ENCODE data around the gene KRT73.
"Not testable (repeated sequence)": the region's sequence is repeated elsewhere in the genome, so short reads cannot be mapped to it uniquely, and the experiment has no call there.

The KRT73 gene

DNA sequence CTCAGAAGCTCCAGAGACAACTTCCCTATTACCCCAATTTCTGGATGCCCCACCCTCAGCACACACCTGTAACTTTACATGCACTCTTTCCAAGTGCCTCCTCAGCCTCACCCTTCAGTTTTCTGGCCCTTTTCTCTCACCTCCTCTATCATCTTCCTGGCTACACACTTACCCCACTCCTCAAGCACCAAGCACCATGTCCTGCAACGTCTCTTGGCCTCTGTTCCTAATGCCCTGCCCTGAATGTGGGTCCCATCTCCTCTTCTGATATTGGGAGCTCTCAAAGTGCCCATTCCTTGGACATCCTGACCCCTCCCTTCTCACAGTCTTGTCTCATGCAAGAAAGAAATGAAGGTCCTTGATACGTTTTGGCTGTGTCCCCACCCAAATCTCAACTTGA is 18.3 kb downstream of the KRT73 start:
- DNase-seq (ENCODE audit: low spot score), result no peak

DNA sequence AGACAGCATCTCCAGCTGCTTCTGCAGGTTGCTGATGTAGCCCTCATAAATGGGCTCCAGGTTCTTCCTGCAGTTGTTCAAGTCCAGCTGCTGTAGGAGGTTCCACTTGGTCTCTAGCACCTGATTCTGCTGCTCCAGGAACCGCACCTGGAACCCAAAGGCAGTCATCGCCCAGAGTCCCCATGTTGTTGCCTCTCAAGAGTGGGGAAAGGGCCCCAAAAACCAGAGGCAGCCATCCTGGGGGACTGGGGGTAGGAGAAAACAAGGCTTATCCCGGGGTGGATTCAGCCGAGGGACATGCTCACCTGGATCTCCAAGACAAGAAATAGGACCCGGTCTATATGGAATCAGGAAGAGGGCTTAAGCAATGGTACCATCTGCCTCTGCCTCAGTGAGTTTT is 19.4 kb downstream of the KRT73 start:
- DNase-seq (ENCODE audit: low spot score), result no peak

DNA sequence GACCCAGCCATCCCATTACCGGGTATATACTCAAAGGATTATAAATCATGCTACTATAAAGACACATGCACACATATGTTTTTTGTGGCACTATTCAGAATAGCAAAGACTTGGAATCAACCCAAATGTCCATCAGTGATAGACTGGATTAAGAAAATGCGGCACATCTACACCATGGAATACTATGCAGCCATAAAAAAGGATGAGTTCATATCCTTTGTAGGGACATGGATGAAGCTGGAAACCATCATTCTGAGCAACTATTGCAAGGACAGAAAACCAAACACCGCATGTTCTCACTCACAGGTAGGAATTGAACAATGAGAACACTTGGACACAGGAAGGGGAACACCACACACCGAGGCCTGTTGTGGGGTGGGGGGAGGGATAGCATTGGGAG is 24.1 kb downstream of the KRT73 start:
- DNase-seq (ENCODE audit: low spot score), result not testable (repeated sequence)

DNA sequence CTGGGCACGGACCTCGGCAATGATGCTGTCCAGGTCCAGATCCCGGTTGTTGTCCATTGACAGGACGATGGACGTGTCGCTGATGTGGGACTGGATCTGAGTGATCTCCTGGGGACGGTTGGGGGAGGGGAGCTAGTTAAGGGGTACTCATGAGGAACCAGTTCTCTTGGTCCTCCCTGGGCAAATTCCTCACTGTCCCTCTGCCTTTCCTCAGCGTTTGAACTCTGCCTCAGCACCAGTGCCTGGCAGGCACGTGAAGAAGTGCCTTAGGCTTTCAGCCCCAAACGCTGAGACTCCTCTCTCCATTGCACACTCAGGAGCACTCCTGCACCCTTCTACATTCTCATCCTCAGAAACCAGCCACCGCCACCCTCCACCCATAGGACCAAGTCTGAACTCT is 26.8 kb downstream of the KRT73 start:
- DNase-seq (ENCODE audit: low spot score), result no peak

DNA sequence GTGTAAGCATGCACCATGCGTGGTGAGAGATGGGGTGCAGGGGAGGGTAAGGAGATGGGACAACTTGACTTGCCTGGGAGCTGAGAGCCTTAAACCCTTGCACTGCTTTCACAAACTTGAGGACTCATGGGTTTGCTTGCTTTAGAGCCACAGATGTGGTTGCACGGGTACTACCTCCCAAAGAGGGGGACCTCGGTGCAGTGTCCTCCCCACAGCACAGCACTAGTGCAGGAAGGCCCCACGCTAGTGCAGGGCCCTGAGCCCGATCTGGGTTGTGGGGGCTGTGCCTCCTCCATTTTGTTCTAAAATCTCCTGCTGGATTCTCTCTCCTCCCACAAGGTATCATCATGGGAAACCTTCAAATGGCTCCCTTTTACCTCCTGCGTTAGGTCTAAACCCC is 28.3 kb downstream of the KRT73 start:
- no peak for DNase-seq (ENCODE audit: low spot score)

DNA sequence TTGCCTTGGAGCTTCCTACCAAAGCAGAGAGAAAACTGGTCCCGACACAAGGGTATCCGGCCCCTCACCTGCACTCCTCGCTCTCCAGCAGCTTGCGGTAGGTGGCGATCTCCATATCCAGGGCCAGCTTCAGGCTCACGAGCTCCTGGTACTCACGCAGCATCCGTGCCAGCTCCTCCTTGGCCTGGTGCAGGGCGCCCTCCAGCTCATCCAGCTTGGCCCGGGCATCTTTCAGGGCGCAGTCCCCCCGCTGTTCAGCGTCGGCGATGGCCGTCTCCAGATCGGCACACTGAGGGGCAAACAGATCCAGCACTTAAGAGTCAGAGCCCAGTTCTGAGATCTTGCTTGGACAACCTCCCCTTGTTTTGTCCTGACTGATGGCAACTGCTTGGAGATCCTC is 30.8 kb downstream of the KRT73 start:
- no peak for DNase-seq (ENCODE audit: low spot score)

DNA sequence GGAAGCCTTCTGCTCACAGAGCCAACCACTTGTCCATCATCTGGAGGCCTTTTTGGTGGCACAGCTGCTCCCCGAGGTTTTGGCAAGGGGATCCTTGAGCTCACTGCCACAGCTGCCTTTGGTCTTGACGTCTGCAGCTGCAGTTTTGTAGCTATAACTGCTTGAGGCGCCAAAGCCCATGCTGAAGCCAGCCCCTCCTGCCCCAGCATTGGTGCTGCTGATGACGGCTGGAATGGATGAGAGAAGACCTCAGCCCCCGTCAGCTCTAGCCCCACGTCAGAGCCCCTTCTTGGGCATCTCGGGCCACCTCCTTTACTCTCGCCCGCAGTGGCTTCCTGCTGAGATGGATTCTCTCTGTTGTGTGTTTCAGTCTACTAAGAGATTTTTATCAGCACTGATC is 32.4 kb downstream of the KRT73 start:
- DNase-seq (ENCODE audit: low spot score), result no peak

DNA sequence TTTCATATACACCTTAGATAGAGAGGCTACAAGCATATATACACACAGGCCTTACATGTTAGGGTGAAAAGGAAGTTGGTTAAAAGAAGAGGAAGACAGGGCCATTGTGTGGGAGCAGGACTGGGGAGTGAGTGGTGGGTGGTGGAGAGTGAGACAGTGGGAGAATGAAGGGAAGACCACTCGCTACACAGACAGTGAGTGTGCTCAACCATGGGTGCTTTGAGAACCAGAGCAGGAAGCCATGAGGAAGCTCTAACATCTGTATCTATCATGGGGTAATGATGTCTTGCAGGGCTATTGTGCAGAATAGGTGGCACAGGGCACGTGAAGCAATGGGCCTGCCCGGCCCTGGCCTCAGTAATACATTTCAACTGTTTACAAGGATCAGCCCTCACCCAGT is 33.3 kb downstream of the KRT73 start:
- DNase-seq (ENCODE audit: low spot score), result no peak

DNA sequence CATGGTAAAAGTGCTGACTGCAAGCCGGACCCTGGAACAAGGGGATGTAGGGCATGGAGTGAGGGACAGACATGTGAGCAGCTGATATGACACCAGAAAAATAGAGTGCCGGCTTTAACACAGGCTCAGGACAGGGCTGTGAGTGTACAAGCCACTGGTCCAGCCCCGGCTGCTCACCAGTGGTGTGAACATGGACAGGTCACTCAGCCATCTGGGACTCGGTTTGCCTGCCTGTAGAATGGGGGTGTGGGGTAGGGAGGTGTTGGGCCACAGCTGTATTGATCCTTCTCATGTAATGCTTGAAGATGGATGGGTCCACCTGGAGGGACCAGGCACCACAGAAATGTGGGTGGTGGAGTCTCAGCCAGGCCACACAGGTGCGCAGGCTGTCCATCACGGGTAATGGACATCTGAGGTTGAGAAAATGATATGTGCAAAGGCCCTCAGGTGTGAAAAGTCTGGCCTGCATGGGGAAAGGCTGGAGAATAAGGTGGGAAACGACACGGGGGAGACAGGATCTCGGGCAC is 34.1 kb downstream of the KRT73 start:
- DNase-seq (ENCODE audit: low spot score), result no peak

DNA sequence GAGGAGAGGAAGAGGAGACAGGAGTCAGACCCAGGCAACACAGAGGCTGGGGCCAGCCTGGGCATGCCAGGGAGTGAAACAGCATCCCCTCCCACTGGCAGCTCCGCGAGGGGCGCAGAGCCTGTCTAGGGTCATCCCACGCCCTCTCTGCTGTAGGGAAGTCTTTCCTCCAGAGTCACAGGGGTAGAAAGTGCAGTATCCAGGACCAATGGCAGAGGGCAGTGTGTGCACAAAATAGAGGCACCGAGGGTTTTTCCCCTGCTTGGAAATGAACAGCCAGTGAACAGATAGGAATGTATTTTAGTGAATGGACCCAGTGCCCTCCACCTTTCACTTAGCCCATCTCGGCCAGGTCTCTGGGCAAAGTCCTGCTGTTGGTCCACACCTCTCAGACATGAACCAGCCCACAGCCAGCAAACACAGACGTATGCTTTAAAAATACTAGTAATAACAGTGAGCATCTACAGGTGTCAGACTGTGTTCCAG is 35.3 kb downstream of the KRT73 start:
- peak; percentile 44 for DNase-seq (ENCODE audit: low spot score)

DNA sequence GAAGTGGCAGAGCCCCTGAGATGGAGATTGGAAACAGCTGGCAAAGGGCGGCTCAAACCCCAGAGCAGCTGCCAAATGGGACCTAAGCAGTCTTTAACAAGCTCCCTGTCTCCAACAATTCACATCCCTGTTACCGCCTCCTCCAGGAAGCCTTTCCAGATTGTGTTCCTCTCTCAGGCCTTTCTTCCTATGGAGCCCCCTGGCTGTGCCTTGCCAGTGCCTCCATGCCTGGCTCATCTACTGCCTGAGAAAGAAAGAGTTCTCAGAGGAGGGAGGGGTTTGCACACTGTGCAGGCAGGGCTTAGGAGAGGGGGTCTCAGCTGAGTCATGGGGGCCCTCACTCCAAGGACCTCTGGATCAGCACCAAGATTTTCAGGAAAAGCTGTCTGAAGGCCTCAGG is 35.9 kb downstream of the KRT73 start:
- DNase-seq (ENCODE audit: low spot score), result no peak

DNA sequence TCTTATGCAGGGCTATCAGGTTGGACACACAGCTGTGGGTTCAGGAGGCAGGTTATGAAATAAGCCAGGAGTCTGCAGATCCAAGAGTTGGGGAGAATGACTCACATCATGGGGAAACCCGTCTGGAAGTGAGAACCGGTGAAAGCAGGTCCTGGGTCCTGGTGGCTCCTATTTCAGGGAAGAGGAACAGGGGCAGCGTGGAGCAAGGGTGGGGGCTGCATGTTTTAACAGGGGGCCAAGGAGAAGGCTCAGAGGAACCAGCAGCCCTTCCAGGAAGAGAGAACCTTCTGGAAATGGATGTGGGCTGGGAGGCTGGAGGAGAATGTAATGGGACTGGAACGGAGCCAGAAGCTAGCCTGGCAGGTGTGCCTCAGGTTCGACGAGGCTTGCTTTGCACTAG is 36.9 kb downstream of the KRT73 start:
- DNase-seq (ENCODE audit: low spot score), result no peak

DNA sequence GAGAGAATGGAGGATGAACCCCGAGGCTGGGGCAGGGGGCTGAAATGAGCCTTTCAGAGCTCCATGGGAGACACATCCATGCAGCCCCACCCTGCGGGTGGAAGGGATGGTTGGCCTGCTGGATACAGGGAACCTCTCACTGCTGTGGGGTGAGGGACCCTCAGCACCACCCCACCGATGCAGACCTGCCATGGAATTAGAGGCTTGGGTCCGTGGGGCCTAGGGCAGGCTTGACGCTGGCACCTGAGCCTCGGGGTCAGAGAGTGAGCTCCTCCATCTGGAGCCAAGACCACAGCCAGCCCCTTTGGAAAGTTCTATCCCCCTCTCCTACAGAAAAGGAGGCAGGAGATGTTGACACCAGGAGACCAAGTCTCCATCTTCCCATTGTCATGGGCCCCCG is 37.3 kb downstream of the KRT73 start:
- DNase-seq (ENCODE audit: low spot score), result no peak

DNA sequence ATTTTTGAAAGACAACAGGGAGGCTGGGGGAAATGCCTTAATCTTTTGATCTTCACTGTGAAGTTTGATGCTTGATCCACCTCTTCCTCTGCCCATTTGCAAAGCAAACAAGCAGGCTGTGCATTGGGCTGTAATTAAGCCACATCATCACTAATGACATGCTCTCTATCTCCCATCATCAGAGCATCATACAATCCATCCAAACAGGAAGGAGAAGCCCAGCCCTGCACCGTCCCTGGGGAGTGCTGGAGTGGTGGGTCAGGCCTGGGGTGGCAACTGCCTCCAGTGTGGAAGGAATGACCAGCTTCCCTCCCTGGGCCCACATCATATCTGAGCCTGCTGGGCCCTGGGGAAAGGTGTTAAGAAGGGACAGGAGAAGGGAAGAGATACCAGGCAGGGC is 37.9 kb downstream of the KRT73 start:
- DNase-seq (ENCODE audit: low spot score), result no peak

DNA sequence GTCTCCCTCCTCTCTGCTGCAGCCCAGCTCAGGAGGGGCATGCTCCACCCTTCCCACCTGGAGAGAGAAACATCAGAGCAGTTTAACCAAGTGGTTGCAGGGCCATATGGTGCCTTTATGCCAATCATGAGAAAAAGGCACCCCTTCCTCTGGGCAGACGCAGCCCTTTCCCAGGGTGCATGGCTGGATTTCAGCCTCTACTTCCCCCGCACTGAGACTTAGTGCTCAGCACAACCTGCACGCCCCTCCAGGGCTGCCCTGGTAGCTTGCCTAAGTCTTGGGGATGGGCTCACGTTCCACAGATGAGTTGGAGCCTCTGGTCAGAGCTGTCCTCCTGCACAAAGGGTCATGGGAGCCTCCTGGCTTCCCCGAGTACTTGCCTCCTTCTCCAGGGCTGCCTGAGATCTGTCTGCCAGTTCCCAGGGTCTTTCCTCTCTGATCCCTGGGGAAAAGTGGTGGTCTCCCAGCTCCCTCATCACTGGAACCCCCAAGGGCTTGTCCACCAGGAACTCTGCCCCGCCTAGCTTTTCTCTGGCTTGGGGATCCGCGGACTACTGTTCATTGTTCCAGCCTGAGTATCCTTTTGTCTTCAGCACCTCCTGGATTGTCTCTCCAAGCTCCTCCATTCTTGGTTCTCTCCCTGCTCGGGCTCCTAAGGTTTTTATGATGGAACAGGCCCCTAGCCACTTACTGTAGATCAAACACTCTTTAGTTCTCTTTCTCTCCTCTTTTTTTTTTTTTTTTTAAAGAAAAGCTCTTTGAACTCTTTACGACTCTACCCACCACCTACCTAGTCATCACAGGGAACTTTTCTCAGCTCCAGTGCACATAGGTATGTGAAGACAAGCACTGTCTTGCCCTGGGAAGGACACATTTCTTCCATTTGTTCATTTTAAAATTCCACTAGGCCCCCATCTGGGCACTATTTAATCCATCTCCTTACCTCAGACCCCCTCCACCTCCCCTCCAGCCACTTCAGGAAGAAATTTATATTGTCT is 38.6 kb downstream of the KRT73 start:
- no peak for DNase-seq (ENCODE audit: low spot score)

DNA sequence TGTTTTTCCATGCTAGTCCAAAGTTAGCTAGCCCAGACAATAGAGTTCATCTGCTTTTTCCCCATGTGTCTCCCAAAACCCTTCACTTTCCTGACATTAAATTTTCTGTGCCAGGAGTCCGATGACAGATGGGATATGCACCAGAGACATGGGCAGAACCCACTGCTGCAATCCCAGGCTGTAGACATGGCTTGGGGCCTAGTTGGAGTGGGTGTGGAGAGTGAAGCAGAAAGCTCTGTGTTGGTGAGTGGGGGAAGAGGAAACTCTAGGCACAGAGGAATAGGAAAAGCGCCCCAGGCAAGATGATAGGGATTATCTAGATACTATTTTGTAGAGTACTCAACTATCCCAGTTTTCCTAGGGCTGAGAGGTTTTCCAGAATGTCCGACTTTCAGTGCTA is 39.9 kb downstream of the KRT73 start:
- no peak for DNase-seq (ENCODE audit: low spot score)

DNA sequence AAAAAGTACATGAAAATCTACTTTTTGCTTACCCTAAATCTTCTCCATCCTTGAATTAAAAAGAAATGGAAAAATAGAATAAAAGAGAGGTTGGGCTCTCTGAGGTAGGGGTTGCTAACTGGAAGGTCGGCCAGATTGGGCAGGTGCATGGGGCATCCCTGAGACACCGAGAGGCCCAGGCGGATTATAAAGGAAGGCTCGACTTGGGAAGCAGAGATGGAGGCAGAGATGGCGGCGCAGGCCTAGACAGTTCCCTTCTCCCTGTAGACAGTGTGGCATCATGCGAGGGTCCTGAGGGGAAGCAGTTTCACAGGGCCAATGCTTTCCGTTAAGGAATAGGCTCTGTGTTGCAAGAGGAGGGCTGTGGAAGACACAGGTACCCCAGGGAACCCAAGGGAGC is 41.0 kb downstream of the KRT73 start:
- DNase-seq (ENCODE audit: low spot score), result no peak

DNA sequence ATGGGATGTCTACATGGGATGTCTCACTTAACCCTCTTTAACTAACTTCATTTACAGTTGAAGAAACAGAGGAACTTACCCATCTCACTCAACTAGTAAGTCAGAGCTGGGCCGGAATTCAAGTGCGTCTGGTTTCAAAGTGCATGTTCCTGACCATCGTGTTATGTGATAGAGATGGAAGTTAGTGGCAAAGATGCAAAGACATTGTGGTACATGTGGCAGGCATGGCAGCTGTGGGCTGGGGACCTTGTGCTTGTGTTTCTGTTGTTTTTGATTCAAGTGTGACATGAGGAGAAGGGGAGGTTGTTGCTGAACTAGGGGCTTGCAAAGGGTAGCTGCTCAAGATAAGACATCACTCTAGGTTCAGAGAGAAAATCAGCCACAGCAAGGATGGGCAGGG is 42.4 kb downstream of the KRT73 start:
- DNase-seq (ENCODE audit: low spot score), result no peak

DNA sequence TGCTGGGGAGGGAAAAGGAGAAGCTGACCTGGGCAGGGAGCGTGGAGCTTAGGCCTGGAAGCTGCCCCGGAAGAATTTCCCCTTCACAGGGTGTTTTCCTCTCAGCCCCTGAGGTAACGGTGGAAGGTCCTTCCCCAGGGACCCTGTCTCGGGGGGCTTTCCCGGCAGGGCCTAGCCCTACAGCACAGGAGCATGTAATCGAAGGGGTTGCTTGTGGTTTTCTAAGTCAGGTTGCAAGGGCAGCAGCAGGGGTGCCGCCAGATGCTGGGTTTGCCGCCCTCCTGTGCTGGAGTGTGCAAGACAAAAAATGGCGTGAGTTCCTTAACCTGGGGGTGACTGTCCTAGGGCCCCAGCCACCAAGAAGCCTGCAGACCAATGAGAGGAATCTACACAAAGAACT is 43.1 kb downstream of the KRT73 start:
- DNase-seq (ENCODE audit: low spot score), result no peak

DNA sequence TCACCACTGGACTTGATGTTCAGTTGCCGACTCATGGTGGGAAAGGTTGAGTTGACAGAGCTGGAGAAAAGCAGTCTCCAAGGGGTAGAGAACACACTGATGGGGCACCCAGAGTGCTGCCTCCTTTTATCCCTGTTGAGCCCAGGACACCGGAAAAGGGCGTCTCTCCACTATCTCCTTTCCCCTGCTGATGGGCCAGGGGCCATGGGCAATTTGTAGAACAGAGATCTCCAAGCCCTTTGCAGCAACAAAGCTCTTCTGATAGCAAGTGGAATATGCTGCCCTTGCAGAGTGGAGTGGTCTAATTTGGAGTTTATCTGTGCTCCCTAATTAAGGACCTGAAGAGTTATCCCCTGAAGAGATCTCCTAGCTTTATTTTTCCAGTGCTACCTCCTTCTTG is 44.6 kb downstream of the KRT73 start, which contains the start of gene KRT74:
Gene KRT74 (minus strand): TSS at position 101 of the 400 bp plus-strand sequence. CDS start 66 bp downstream, at position 35.
- no peak for DNase-seq (ENCODE audit: low spot score)

DNA sequence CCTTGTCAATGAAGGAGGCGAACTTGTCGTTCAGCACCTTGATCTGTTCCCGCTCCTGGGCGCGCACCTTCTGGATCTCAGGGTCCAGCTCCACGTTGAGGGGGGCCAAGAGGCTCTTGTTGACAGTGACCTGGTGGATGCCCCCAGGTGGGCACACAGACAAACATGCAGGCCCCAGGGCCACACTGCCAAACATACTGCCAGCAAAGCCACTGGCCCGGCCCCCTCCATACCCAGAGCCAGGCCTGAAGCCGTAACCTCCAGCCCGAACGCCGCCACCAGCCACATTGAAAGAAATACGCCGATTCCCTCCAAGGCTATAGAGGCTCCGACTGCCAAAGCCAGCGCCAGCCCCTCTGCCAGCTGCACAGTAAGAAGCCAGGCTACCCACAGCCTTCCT is 45.1 kb downstream of the KRT73 start:
- no peak for DNase-seq (ENCODE audit: low spot score)

DNA sequence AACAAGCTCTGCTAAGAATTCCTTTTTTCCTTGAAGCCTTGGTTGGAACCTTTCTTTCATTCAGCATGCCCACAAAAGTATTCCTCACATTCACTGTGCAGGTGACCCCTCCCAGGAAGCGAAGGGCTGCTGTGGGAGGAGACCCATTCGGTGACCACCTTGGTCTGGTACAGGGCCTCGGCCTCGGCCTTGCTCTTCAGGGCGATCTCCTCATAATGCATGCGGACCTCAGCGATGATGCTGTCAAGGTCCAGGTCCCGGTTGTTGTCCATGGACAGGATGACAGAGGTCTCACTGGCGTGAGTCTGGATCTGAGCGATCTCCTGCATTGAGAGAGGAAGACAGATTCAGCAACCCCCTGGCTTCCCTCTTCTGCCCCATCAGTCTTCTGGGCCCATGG is 47.8 kb downstream of the KRT73 start:
- DNase-seq (ENCODE audit: low spot score), result no peak

DNA sequence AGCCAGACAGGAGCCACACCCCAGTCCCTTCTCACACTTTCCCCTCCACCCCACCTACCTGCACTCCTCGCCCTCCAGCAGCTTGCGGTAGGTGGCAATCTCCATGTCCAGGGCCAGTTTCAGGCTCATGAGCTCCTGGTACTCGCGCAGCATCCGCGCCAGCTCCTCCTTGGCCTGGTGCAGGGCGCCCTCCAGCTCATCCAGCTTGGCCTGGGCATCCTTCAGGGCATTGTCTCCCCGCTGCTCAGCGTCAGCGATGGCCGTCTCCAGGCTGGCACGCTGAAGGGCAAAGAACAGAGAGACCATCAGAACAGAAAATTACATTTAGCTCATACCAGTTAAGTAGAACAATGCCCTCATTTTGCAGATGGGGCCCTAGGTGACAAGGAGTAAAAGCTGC is 50.2 kb downstream of the KRT73 start:
- DNase-seq (ENCODE audit: low spot score), result no peak

Data from kidney capillary endothelial cell (primary cell).